H4 (cell line): ENCODE data around the gene CD320. TPM values are rescaled to one million over a fixed set of nuclear protein-coding genes. Genes with fewer than 3 reads are reported as not detected.
"Not testable (repeated sequence)": the region's sequence is repeated elsewhere in the genome, so short reads cannot be mapped to it uniquely, and the experiment has no call there.

Experiments
- DNase-seq: peaks from one replicate; pipeline ENCODE4 v3.0.0-alpha.2; 2015; ENCODE audit warnings: low spot score
- total RNA-seq: library from RNA; depleted of rRNA; stranded (reverse); fragments of >200 nt; shearing (Covaris generic); gene quantifications from 2 replicates; pipeline ENCODE4 v1.2.3, GENCODE V29; 2014

Gene CD320
- total RNA-seq, 1 experiment from 2014 or later, result 210 TPM

DNA sequence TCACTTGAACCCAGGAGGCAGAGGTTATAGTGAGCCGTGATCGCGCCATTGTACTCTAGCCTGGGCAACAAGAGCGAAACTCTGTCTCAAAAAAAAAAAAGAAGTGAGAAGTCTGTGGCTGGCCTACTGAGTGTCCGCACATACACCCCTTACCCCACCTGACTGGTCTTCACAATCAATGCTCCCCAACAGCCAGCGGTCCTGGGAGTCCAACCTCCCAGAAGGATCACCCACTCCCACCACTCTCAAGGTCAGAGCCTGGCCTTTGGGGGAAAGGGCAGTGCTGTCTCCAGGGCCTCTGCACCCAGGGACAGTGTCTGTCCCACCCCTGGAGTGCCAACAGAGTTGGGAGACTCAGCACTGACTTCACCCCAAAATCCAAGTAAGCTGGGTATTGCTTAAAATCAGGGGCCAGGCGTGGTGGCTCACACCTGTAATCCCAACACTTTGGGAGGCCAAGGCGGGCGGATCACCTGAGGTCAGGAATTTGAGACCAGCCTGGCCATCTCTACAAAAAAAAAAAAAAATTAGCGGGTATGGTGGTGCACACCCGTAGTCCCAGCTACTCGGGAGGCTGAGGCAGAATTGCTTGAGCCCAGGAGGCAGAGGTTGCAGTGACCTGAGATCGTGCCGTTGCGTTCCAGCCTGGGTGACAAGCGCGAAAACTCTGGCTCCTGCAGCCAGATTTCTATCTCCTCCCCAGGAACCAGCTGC lies 2.3 kb upstream of the CD320 start:
- no peak for DNase-seq

DNA sequence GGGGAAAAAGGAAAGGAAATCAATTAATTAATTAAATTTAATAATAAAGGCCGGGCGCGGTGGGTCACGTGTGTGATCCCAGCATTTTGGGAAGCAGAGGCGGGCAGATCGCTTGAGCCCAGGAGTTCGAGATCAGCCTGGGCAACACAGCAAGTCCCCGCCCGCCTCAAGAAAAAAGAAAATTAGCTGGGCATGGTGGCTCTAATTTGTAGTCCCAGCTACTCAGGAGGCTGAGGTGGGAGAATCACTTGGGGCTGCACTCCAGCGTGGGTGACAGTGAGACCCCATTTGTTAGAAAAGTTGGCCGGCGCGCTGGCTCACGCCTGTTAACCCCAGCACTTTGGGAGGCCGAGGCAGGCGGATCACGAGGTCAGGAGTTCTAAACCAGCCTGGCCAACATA lies 733 bp upstream of the CD320 start:
- DNase-seq, result no peak

DNA sequence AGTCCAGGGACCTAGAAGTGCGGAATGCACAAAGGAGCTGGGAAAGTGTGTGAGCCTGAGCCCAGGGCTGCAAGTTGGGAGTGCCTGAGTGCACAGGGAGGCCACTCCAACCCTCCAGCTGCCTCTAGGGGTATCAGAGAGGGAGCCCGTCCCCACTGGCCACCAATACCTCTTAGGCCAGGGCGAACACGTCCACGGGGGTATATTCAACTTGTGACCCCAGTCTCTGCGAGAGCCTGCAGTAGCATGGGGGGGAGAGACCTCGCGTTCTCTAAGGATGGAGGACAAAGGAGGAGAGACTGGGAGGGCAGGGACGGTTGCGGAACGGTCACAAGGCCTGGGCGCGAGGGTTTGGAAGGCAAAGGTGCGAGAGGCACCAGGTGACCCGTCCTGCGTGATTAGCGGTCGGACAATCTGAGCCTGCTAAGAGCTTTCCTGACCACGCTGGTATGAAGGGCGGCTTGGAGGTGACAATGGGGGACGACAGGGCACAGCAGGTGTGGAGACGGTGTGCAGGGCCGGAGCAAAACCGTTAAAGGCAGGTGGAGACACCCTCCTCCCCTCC lies 676 bp downstream of the CD320 start:
- DNase-seq, result no peak

DNA sequence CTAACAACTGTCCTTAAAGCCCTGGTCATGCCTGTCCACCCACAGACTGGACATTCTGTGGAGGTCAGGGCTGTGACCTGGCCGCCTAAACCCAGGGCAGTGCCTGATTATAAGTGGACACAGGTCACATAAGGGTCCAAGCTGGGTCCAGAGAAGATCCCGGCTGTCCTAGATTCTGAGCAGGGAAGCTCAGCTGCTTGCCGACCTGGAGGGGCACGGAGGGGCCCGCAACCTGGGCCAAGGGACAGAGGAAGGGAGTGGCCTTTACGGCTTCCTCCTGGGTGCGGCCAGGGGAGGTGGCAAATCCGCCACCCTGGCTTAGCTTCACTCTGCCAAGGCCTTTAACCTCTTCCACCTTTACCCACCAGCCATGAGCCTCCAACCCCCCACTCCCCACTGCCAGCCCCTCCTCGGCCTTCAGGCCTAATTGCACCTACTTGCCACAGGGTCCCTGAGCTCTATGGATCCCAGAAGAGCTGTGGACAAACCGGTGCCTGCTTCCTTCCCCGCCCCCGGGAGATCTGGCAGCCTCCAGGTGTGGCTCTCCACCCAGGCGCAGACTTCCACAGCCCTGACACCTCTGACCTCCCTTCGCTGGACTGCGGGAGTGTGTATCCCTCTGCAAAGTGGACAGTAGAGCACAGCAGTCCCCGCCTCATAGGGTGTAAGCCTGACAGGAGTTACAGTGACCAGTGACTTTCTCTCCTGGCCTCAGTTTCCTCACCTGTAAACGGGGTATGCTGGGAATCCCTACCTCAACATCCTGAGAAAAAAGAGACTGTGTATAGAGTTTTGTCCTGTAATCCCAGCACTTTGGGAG lies 1.7 kb downstream of the CD320 start:
- DNase-seq, result no peak

DNA sequence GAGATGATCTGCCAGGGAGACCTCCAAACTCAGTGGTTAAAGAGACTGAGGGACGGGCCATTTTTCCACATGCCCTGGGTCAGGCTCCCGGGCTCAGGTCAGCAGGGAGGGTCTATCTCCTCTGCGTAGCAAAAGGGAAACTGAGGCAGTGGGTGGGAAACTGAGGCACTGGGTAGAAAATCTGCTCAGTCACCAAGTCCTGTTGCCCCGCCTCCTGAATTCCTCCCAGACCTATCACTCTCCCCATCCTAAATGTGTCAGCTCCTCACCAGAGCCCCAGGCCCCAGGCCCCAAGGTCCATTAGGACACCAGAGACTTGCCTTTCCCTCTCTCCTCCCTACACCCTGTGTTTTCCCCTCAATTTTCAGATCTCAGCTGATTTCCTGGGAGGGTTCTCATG lies 2.4 kb downstream of the CD320 start:
- no peak for DNase-seq

DNA sequence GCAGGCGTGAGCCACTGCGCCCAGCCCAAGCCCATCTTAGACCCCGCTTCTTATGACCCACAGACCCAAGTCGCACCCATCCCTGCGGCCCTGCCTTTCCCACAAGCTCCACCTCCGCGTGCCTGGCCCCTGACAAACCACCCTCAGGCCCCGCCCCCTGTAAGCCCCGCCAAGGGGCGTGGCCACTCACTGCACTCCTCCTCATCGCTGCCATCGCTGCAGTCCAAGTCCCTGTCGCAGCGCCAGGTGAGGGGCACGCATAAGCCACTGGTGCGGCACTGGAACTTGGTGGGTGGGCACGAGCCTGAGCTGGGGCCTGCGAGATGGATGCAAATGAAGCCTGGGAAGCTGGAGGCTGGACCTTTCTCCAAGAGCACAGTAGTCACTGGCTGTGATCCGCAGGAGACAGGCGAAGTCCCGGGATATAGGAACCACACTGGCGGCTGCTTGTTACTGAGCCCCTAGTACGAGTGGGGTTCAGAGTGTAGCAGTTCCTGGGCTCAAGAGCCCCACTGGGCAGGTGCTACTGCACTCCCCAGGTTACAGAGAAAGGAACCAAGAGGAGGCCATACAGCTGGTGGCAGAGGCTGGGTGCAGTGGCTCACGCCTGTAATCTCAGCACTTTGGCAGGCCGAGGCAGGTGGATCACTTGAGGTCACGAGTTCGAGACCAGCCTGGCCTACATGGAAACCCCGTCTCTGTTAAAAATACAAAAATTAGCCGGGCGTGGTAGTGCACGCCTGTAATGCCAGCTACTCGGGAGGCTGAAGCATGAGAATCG lies 3.1 kb downstream of the CD320 start:
- no peak for DNase-seq

DNA sequence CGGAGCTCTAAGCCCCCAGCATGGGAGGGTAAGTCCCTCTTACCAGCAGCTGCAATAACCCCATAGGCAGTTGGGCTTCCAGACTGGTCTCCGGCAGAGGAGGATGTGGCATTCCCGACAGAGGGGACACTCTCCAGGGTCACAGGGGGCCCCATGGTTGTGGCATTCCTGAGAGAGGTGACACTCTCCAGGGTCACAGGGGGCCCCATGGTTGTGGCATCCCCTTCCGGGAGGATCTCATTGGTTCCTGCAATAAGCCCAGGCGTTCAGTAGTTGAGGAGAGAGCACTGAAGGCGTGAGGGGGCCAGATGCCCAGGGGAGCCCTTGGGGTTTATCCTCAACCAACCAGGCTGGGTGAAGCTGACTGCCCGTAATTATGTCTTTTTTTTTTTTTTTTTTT lies 5.4 kb downstream of the CD320 start:
- no peak for DNase-seq

DNA sequence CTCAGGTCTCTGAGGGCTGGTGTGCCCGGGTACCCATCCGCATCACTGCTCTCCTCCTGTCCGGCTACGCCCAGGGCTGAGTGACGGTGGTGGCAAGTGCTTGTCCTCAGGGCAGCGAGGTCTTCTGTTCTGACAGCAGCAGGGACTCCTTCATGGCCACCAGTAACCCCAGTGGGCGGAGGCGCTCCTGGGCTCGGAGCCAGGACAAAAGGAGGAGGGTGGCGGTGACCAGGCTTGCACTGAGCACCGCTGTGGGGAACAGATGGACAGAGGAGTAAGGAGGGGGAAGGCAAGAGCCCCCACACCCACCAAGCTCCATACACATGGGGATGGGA lies 5.8 kb downstream of the CD320 start:
- no peak for DNase-seq

DNA sequence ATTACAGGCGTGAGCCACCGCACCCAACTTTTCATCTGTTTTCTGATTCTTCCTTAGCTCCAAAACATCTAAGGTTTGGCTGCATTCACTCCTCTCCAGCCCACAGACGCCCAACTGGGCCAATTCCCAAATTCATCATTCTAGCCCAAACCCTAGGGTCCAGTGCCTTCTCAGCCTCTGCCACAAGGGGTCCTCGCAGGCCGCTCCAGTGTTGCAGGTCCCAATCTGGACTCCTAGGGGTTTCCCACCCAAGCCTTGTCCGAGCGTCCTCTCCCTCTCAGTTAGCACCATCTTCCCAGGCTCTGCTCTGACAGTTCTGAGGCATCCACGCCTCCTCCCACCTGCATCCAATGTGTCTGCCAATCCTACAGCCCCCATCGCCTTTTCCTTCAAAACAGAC lies 16.8 kb downstream of the CD320 start:
- DNase-seq, result not testable (repeated sequence)

DNA sequence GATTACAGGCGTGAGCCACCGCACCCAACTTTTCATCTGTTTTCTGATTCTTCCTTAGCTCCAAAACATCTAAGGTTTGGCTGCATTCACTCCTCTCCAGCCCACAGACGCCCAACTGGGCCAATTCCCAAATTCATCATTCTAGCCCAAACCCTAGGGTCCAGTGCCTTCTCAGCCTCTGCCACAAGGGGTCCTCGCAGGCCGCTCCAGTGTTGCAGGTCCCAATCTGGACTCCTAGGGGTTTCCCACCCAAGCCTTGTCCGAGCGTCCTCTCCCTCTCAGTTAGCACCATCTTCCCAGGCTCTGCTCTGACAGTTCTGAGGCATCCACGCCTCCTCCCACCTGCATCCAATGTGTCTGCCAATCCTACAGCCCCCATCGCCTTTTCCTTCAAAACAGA lies 31.6 kb downstream of the CD320 start:
- not testable (repeated sequence) for DNase-seq

DNA sequence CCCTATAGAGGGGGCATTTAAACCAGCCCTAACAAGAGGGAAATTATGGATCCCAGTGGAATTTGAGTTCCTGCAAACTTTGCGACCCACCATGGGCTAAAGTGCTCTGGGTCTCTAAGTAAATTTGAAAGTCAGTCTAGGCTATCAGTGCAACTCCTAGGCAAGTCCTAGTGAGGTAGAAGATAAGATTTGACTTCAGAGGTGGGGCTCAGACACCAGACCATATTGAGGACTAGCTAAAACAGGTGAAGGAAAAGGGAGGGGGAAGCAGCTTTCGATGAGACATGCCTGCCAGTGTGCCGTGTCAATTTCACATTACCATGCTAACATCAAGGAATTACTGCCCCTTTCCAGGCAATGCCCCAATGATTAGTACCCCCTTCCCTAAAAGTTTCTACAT lies 38.4 kb downstream of the CD320 start:
- no peak for DNase-seq

DNA sequence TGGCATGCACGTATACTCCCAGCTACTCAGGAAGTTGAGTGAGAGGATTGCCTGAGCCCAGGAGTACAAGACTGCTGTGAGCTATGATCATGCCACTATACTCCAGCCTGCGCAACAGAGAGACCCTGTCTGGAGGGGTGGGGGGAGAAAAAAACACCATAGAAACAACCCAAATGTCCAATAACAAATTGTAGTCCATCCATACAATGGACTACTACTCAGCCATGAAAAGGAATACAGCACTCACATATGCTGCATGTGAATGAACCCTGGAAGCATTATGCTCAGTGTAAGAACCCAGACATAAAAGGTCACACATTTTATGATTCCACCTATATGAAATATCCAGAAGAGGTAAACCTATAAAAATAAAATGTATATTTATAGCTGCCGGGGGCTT lies 42.3 kb downstream of the CD320 start:
- DNase-seq, result no peak

DNA sequence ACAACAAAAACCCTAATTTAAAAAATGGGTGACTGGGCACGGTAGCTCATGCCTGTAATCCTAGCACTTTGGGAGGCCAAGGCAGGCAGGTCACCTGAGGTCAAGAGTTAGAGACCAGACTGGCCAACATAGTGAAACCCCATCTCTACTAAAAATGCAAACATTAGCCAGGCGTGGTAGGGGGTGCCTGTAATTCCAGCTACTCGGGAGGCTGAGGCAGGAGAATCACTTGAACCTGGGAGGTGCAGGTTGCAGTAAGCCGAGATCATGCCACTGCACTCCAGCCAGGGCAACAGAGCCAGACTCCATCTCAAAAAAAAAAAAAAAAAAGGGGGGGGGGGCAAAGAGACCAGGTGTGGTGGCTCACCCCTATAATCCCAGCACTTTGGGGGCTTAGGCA lies 43.9 kb downstream of the CD320 start:
- DNase-seq, result not testable (repeated sequence)

DNA sequence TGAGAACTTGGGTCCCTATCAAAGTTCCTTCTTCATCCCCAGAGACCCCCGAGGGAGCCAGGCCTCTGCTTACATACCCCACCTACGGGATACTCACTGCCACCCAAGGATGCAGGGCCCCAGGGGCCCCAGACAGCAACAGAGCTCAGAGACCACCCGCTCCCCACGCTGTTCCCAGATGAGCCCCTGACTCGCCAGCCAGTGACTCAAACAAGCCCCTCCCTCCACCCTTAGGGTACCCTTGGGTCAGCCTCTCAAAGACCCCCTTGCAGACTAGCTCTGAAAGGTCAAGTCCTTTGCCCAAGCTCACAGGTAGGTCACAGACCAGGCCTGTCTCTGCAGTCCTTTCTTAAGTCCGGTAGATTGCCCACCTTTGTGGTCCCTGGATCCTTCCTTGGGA lies 45.7 kb downstream of the CD320 start:
- DNase-seq, result no peak

DNA sequence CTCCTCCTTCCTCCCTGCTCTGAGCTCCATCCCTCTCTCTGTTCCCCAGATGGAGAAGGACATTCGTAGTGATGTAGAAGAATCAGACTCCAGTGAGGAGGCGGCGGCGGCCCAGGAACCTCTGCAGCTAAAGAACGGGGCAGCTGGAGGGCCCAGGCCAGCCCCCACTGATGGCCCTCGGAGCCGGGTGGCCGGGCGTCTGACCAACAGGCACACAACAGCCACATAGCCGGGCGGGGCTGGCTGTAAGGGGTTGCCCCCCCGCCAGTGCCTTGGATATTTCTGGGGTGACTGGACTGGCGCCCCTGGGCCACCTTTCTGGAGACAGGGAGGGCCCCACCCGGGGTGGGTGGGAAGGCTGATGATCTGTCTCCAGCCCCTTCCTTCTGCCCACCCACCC lies 46.3 kb downstream of the CD320 start:
- no peak for DNase-seq

DNA sequence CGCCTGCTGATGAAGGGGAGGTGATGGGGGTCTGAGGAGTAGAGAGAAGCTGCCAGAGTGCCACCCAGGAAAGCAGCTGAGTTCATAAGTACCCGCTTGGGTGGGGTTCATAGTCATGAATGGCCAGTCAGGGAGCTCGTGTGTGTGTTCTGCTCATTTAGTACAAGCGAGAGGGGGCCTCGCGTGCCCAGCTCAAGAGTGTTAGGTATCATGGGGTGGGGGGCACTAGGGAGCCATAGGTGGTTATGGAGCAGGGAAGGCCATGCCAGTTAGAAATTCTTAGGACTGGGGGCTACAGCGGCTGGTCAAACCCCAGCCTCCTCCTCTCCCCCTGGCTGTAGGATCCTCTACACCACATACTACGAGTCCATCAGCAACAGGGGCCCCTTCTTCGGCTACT lies 46.8 kb downstream of the CD320 start:
- no peak for DNase-seq

DNA sequence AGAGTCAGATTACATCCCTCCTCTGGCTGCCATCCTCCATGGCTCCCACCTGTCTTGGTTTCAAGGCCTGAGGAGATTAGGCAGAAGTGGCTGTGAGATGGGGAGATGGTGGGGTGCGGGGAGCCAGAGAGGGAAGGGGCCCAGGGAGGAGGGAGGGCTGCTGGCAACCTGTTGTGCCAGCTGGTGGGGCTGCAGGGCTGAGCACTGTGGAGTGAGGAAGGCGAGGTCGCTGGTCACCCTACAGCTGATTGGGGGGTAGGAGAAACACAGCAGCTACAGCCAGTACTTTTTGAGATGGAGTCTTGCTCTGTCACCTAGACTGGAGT lies 48.3 kb downstream of the CD320 start:
- no peak for DNase-seq

DNA sequence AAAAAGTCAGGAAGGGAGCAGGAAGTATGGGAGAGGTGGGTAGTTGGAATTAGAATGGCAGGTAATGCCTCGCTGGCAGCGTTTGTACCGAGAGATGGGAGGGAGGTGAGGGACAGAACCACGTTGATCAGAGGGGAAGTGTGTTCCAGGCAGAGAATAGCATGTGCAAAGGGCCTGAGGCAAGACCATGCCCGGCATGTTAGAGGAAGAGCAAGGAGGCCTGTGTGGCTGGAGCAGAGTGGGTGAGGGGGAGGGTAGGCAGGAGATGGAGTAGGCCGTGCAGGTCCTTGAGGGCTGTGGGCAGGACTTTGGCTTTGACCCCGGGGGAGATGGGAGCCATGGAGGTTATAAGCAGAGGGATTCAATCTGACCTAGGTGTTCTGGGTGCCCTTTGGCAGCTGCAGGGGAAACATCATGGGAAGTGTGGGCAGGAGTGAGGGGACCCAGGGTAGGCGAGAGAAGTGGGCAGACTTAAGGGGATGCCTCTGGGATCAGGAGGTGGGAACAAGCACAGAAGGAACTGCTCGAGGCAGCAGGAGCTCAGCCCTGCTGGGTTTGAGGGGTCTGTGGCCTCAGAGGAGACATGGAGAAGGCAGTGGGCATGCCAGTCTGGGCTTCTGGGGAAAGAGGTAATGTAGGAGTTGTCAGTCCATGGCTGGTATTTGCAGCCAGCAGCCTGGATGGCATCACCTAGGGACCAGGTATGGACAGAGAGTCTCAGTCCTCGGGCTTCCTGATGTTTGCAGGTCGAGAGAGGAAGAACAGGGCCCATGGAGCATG lies 48.8 kb downstream of the CD320 start:
- no peak for DNase-seq

DNA sequence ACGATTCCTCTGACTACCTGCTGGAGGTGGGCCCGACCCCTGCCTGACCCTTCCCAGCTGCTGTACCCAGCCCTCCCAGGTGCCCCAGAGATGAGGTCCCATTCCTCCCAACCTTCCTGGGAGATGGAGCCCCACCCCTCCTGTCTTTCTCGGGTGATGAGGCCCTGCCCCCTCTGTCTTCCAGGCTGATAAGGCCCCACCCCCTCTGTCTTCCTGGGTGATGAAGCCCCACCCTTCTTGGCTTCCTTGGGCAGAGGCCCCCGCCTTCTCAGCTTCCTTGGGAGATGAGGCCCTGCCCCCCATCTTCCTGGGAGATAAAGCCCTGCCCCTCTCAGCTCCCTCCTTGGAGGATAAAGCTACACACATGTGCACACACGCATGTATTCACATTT lies 51.1 kb downstream of the CD320 start:
- DNase-seq, result no peak

DNA sequence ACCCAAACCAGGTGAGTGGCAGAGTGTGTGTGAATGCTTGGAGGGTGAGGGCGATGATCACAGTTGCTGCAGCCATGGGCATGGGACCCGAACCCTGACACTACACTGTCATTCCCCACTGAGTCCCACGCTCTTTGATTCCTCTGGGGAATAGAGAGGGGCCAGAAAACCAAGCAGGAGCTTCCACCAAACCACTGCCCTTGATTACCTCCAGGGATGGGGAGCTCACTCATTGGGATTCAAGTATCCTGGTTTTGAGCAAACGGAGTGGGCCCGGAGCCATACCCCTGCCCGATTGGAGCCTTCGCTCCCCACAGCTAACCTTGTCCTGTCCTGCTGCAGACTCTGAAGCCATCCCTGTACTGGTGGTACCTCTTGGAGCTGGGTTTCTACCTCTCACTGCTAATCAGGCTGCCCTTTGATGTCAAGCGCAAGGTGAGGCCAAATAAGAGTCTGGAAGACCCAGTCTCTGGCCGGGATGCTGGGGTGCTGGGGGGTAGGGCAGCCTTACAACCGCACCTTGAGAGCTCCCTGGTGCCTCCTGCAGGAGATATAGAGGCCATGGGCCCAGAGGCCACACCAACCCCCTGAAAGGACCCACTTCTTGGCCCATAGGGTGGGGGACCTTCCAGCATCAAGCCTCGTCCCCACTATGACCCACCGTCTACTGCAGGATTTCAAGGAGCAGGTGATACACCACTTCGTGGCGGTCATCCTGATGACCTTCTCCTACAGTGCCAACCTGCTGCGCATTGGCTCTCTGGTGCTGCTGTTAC lies 51.7 kb downstream of the CD320 start:
- DNase-seq, result no peak
